Suprapubic skin (tissue), 4 donors: Measurements from ENCODE around the gene KLHL17. TPM values are rescaled to one million over a fixed set of nuclear protein-coding genes. Genes with fewer than 3 reads are reported as not detected.

Source experiments
- DNase-seq, 2 donors: peaks; one replicate each; pipeline ENCODE4 v3.0.0-alpha.2; 2019; ENCODE audit warnings: low spot score in 2 of 2
- H3K27ac ChIP-seq: fragments of 200-600 bp; sonication (generic); one replicate; pipeline ENCODE4 v1.5.1; 2019
- H3K27me3 ChIP-seq: fragments of 200-600 bp; sonication (generic); one replicate; pipeline ENCODE4 v1.5.1; 2019
- H3K36me3 ChIP-seq: fragments of 200-600 bp; sonication (generic); one replicate; pipeline ENCODE4 v1.5.1; 2019
- H3K4me1 ChIP-seq: fragments of 200-600 bp; sonication (generic); one replicate; pipeline ENCODE4 v1.5.1; 2019
- H3K4me3 ChIP-seq: fragments of 200-600 bp; sonication (generic); one replicate; pipeline ENCODE4 v1.5.1; 2019; ENCODE audit warnings: mild to moderate bottlenecking
- H3K9me3 ChIP-seq: fragments of 200-600 bp; sonication (generic); one replicate; pipeline ENCODE4 v1.5.1; 2019
- CTCF ChIP-seq, 2 donors: fragments of 200-600 bp in 1 of 2; fragments of 450-650 bp in 1 of 2; sonication (generic) in 1 of 2; IDR thresholded peaks; one replicate each; pipeline ENCODE4 v1.5.1; 2016 to 2019; ENCODE audit warnings: antibody characterized with exemption in 2 of 2, mild to moderate bottlenecking in 1 of 2, moderate library complexity in 1 of 2
- EP300 ChIP-seq: sonication (generic); formaldehyde crosslinking; IDR thresholded peaks from one replicate; pipeline ENCODE4 v1.6.1; 2017; ENCODE audit warnings: antibody characterized with exemption
- POLR2A ChIP-seq, 2 donors: fragments of 450-650 bp; IDR thresholded peaks; one replicate each; pipeline ENCODE4 v1.6.1; 2017; ENCODE audit warnings: antibody characterized with exemption in 2 of 2, mild to moderate bottlenecking in 2 of 2, moderate library complexity in 2 of 2
- POLR2AphosphoS5 ChIP-seq, 3 donors: sonication (generic); formaldehyde crosslinking; IDR thresholded peaks; one replicate each; pipeline ENCODE4 v1.6.1; 2017; ENCODE audit warnings: antibody characterized with exemption in 3 of 3
- WGBS: methylation state at CpG from one replicate; pipeline ENCODE4 v1.1.5; 2018; 5-methylcytosine and 5-hydroxymethylcytosine counted together
- total RNA-seq, 4 donors: library from RNA; depleted of rRNA; stranded (reverse); fragments of >200 nt; gene quantifications; one replicate each; pipeline ENCODE4 v1.1.0, GENCODE V29; 2016

Gene KLHL17
- total RNA-seq, 4 donors from 2014 or later: 9.7 to 38.3 (median 17.0) TPM

GRCh38 chr1:920521-920920 lies 39.9 kb upstream of the KLHL17 start:
- TF ChIP-seq EP300 (no peak), CTCF (IDR thresholded peaks at IDR 0.05) (no peak), POLR2AphosphoS5 (IDR thresholded peaks at IDR 0.05) (no peak), POLR2A (IDR thresholded peaks at IDR 0.05) (no peak)
- whole genome bisulfite sequencing: 3% methylated on average over 6 of the region's 13 CpGs
- DNase-seq: no peak
- Histone ChIP-seq H3K4me1 (peaks cover 57% of the 10 kb centered on the region), H3K27me3 (peaks cover 100% of the 10 kb centered on the region), H3K27ac (no peak overlapping the region), H3K4me3 (no peak overlapping the region), H3K9me3 (no peaks in the 10 kb centered on the region), H3K36me3 (no peaks in the 10 kb centered on the region)

DNA sequence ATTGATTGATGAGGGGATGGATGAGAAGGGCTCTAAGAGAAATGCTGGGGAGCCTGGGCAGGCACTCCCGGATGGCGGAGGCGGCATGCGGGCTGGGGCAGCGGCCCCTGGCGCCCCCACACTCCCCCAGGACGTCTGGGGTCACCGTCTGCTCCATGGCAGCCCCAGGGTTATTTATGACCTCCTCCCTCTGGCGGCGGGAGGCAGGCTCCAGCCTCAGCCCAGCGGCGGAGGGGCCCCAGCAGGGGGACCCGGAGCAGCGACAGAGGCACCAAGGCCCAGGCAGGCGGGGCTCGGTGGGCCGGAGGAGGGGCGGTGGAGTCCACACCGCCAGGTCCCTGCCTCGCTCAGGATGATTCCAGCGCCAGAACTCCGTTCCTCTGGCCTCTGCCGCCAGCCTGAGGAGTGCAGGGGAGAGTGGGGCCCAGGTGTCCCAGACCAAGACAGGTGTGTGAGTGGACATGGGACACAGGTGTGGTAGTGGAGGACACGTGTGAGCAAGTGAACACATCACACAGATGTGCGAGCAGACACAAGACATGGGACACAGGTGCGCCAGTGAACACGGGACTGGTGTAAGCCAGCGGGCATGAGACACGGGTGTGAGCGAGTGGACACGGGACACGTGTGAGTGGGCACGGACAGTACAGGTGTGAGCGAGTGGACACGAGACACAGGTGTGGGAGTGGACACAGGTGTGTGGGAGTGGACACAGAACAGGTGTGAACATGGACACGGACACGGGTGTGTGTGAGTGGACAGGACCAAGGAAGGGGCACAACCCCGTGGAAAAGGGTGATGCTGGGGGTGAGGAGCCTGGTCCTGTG lies 39.2 kb upstream of the KLHL17 start:
- peaks cover 64% of the 10 kb centered on the region for H3K4me1 ChIP-seq
- peaks cover 100% of the 10 kb centered on the region for H3K27me3 ChIP-seq
- 30% methylated on average over 22 of the region's 38 CpGs for whole genome bisulfite sequencing
- no peak for DNase-seq
- no peak overlapping the region for H3K4me3 ChIP-seq
- no peak overlapping the region for H3K27ac ChIP-seq
- TF ChIP-seq POLR2A (IDR thresholded peaks at IDR 0.05) (no peak), POLR2AphosphoS5 (IDR thresholded peaks at IDR 0.05) (no peak), CTCF (IDR thresholded peaks at IDR 0.05) (peak in 1 of 2 donors; percentile 53), EP300 (no peak)
- H3K36me3 ChIP-seq: no peaks in the 10 kb centered on the region
- H3K9me3 ChIP-seq: no peaks in the 10 kb centered on the region

DNA sequence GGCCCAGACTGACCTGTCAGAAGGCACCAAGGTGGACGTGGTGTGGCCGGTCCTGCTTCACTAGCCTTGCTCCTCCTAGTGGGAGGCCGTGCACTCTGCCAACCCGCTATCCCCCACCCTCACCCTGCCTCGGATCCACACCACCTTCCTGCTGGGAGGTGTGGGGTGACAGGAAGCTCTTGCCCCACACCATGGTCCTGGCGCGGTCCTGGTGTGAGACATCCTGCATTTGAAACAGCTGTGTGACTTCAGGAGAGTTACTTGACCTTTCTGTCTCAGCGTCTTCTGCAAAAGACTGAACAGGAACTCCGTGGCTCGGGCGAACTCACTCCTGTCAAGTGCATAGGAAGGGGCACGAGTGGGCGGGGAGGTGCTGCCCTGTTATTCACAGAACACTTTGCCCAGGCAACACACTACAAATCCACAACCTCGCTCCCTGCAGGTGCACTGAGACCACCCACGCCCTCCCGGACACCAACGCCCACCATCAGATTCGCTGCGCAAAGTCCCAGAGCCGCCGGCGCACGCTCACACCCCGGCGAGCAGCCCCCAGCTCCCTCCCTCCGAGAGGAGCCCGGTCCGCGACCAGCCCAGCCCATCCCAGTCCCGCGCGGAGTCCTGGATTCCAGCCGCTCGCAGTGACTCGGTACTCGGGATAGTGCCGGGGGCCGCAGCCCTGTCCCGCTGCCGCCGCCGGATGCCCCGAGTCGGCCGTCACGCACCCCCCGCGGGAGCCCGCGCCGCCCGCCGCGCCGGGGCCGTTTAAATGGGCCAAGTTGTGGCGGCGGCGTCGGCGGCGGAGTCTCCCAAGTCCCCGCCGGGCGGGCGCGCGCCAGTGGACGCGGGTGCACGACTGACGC lies 37.0 kb upstream of the KLHL17 start, which contains the start of gene SAMD11:
Gene SAMD11, plus strand, starts transcription at position 793 of the 860 bp plus-strand sequence. CDS start 509 bp downstream, outside the sequence.
- Histone ChIP-seq H3K27ac (no peak within 1 kb of the TSS), H3K4me3 (peak within 1 kb of the TSS; percentile 61), H3K4me1 (peaks cover 58% of the 10 kb centered on the region), H3K27me3 (peaks cover 98% of the 10 kb centered on the region), H3K9me3 (no peaks in the 10 kb centered on the region), H3K36me3 (no peaks in the 10 kb centered on the region)
- WGBS: 16% methylated on average over 10 of the region's 72 CpGs
- no peak for DNase-seq
- no peak for TF ChIP-seq CTCF (IDR thresholded peaks at IDR 0.05)
- no peak for TF ChIP-seq EP300

GRCh38 chr1:923991-924655 lies 36.3 kb upstream of the KLHL17 start:
- TF ChIP-seq POLR2A (IDR thresholded peaks at IDR 0.05): no peak
- no peak for TF ChIP-seq EP300
- TF ChIP-seq POLR2AphosphoS5 (IDR thresholded peaks at IDR 0.05): no peak
- no peak for TF ChIP-seq CTCF (IDR thresholded peaks at IDR 0.05)
- 0% methylated on average over 27 of the region's 98 CpGs for WGBS
- Histone ChIP-seq H3K9me3 (no peaks in the 10 kb centered on the region), H3K4me3 (peak overlapping the region; percentile 61), H3K27me3 (peaks cover 97% of the 10 kb centered on the region), H3K36me3 (no peaks in the 10 kb centered on the region), H3K27ac (no peak overlapping the region), H3K4me1 (peaks cover 58% of the 10 kb centered on the region)
- no peak for DNase-seq
